Brain microvascular endothelial cell (primary cell): ENCODE data around the gene RGS18.

Experiments
- DNase-seq: peaks from one replicate; pipeline ENCODE4 v3.0.0-alpha.2; 2020
- H3K27ac ChIP-seq: fragments of 250-450 bp; sonication (Bioruptor Pico); 2 replicates; pipeline ENCODE4 v1.5.1; 2020; ENCODE audit warnings: mild to moderate bottlenecking, moderate library complexity
- H3K27me3 ChIP-seq: fragments of 250-450 bp; sonication (Bioruptor Pico); replicated peaks from 2 replicates; pipeline ENCODE4 v1.5.1; 2020; ENCODE audit warnings: mild to moderate bottlenecking
- H3K36me3 ChIP-seq: fragments of 250-450 bp; sonication (Bioruptor Pico); replicated peaks from 2 replicates; pipeline ENCODE4 v1.5.1; 2020; ENCODE audit warnings: mild to moderate bottlenecking
- H3K4me3 ChIP-seq: 2 replicates; pipeline ENCODE4 v1.5.1; 2011; ENCODE audit warnings: low read depth, mild to moderate bottlenecking, control low read depth, low read length, moderate library complexity
- CTCF ChIP-seq: IDR thresholded peaks from 2 replicates; pipeline ENCODE4 v1.5.1; 2011; ENCODE audit warnings: low read depth, mild to moderate bottlenecking, moderate library complexity, low read length, control low read depth, inconsistent platforms; ENCODE audit errors: missing control alignments
- in situ Hi-C: cut with HindIII; loops from 2 replicates; pipeline ENCODE4 v1.10.0; 2017; ENCODE audit warnings: low sequenced_read_pairs, low pct_ligation_motif_present

The RGS18 gene

GRCh38 chr1:192167911-192168700 is 9.8 kb downstream of the RGS18 start:
- TF ChIP-seq CTCF = no peak
- in situ Hi-C loops = no loop called here
- DNase-seq = no peak
- Histone ChIP-seq H3K36me3 (no peaks in the 10 kb centered on the region), H3K27me3 (no peaks in the 10 kb centered on the region), H3K4me3 (no peak overlapping the region), H3K27ac (no peak overlapping the region)

- DNase-seq = no peak
- in situ Hi-C loops = no loop called here
- no peak overlapping the region for H3K27ac ChIP-seq
- H3K36me3 ChIP-seq = no peaks in the 10 kb centered on the region
- TF ChIP-seq CTCF = no peak
- H3K27me3 ChIP-seq = no peaks in the 10 kb centered on the region
- no peak overlapping the region for H3K4me3 ChIP-seq
These were observed 10.7 kb downstream of the RGS18 start for GRCh38 chr1:192168964-192169363.

- Histone ChIP-seq H3K27me3 (no peaks in the 10 kb centered on the region), H3K4me3 (no peak overlapping the region), H3K36me3 (no peaks in the 10 kb centered on the region), H3K27ac (no peak overlapping the region)
- DNase-seq = no peak
- no peak for TF ChIP-seq CTCF
- in situ Hi-C loops = no loop called here
These were observed 12.1 kb downstream of the RGS18 start for GRCh38 chr1:192170196-192170984.

GRCh38 chr1:192171123-192171522 is 12.9 kb downstream of the RGS18 start:
- H3K4me3 ChIP-seq = no peak overlapping the region
- H3K36me3 ChIP-seq = no peaks in the 10 kb centered on the region
- H3K27ac ChIP-seq = no peak overlapping the region
- DNase-seq = no peak
- TF ChIP-seq CTCF = no peak
- no peaks in the 10 kb centered on the region for H3K27me3 ChIP-seq
- in situ Hi-C loops = no loop called here

GRCh38 chr1:192175971-192176370 is 17.7 kb downstream of the RGS18 start:
- Histone ChIP-seq H3K4me3 (no peak overlapping the region), H3K36me3 (no peaks in the 10 kb centered on the region), H3K27me3 (no peaks in the 10 kb centered on the region), H3K27ac (no peak overlapping the region)
- in situ Hi-C loops = no loop called here
- no peak for TF ChIP-seq CTCF
- no peak for DNase-seq
